CD4-positive, alpha-beta T cell treated with Interleukin-12 subunit alpha and Interleukin-12 subunit beta, for 1 hour (primary cell): ENCODE measurements around the gene B4GALT6.

Source experiments
- DNase-seq: peaks from one replicate; pipeline ENCODE4 v3.0.0-alpha.2; 2020

B4GALT6 gene

DNA sequence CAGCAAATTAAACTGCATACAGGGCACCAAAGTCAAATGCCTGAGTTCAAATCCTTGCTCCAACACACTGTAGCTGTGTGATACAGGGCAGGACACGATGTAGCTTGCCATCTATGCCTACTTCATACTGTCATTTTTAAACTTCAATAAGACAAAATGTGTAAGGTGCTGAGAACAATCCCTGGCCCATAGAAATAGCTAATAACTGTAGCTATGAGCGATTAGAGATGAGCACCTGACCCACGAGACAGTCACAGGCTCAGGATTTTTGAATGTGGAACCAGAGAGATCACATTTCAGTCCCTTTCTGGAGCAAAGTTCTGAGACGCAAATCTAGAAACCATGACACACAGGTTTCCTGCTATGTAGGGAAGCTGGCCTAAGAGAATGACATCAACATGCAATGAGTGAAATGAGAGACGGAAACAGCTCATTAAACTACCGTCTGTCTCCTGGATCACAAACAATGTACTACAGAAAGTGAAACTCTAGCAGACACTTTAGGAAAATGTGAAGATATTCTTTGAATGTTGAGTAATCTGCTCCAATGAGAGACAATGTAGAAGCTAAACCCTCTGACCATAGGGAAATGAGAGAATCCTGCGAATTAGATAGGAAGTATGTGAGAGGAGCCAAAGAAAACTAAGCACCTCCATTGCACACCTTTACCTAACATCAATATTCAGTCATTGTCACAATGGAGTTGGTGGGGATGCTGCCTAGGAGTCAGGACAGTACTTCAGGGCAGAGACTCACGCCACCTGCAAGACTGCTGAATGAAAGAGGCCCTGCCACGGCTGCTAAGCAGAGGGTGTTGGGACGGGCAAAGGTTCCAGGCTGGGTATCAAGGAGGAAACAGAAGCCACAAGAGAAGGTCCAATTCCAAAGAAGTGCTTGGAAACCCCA, 25.5 kb downstream of the B4GALT6 start:
- DNase-seq = peak; percentile 12

DNA sequence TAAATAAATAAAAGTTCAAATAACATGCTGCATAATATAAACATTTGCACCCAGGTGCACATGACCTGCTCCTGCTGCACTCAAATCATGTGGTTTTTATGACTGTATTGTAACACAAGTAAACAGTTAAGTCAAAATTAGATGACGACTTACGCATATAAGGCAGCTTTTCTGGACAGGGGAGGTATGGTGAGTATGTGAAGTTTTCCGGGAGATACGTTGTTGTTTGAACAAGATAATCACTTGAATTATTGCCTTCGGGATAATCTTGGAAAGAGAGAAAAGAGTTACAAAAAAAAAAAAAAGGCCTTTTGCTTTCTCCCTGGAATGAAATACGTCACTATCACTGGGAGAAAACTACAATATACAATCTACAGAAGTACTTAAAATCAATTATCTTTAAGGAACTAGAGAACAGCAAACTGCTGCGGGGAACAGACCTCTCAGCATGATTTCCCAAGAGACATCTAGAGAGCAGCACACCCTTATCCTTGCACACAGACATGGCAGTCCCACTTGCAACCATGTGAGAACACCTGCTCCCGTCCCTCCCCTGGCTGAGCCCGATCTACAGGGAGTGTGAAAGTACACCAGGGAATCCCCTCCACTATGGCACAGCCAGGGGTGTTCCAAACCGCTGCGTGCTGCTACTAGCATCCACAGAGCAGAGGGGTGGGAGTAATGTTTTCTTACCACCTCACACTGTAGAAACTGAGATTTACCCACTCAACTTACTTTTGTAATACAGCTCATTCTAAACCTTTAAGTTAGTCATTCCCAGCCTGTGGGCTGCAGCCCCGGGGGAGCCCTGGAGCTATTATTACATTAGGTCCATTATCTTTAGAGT, 26.3 kb downstream of the B4GALT6 start:
- no peak for DNase-seq

DNA sequence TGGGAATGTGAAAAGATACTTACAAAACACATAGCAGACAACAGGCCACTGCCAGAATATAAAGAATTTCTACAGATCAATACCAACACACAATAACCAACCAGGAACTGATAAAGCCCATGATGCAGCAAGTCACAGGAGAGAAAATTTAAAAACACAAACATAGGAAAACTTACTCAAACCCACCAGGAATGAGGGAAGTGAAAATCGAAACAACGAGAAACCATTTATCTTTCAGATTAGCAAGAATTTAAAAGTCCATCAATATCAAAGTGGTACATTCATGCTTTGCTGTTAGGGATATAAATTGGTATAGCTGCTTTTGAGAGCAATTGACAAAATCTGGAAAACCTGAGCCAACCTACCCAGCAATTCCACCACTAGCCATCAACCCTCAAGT, 27.6 kb downstream of the B4GALT6 start:
- DNase-seq = no peak

DNA sequence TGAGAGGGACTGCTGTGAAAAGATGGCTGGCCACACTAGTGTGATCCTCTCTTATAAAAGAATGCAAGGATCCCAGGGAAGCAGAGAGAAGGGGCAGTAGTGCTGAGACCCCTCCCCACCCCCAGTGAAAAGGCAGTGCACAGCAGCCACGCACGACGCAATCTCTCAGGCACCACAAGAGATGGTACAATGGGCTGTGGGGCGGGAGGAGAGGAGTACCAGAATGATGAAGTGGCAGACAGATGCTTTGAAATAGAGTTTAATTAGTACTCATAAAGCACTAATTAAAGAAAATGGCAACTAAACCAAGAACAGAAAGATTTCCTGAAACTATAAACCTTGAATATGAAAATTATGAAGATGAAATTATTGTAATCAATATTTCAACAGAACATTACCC, 29.0 kb downstream of the B4GALT6 start:
- no peak for DNase-seq

DNA sequence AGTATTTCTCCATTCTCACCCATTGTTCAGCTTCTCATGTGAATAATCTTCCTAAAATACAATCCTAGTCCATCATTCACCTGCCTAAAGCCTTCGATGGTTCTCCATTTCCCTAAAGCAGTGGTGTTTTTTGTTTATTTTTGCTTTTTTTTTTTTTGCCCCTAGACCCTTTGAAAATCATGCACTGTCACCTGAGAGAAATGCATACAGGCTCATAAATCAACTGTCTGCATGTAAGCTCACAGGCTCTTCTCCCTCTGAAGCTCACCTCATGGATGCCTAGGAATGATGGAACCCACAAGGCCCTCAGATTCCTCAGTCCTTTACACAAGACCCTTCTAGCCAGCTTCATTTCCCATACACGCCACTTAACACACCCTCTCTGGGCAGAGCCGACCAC, 31.5 kb downstream of the B4GALT6 start:
- no peak for DNase-seq

DNA sequence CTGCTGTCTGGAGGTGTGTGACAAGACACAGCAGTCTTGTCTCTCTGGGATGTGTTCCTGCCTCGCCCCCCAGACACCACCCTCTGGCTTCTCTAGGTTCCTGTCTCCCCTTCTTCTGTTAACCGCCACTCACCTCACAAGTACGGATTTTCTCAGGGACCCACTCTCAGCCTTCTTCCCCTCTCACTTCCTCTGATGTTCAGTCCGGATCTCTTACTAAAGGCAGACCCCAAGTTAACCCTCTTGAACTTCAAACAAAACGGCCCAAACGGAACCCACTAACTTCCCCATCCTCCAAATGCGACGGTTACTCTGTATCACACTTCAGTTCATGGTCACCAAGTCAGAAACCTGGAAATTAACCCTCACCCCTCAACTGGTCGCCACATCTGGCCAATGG, 32.0 kb downstream of the B4GALT6 start:
- DNase-seq = no peak

DNA sequence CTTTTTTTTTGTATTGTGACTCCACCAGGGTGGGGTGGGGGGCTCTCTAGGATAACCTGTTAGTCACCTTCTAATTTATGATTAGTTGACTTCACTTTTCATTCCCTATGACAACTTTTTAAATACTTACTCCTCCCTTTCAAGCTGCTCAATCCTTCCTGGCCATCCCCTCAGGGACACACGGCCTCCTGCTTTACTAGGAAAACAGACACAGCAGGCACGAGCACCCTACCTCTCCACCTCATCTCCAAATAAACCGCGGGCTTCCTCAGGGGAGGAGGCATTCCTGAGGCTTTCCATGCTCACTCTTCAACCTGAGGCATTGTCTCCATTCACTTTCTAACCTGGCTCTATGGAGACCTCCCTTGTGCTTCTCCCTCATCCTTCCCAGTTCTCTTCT, 33.0 kb downstream of the B4GALT6 start:
- no peak for DNase-seq

DNA sequence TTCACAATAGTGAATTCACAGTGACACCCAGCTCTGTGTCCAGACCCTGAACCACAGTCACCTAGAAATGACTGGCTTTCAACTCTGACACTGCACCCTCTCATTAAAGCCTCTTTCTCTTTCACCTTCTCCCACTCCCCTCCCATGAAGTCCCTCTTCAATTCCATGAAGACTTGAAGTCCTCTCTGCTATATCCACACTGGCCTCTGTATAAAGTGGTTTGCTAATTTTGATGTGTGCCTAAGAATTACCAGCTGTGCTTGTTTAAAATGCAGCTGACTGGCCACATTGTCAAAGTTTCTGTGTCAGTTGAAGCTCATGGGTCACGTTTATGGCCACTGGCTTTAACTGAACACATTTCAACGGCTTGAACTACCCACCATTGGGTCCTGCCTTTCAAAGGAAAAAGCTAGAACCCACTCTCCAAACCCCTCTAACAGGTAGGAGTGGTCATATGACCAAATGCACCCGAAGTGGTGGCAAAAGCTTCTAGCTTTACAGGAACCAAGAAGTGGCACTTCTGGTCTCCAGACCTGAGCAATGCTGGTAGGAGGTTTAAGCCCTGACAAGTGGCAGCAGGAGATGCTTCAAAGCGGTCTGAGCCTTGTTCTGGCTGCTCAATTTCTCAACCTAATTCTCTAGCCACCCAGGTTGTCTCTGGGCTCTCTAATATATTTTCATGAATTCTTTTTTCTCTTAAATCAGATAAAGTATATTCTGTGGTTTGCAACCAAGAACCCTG, 34.2 kb downstream of the B4GALT6 start:
- no peak for DNase-seq

DNA sequence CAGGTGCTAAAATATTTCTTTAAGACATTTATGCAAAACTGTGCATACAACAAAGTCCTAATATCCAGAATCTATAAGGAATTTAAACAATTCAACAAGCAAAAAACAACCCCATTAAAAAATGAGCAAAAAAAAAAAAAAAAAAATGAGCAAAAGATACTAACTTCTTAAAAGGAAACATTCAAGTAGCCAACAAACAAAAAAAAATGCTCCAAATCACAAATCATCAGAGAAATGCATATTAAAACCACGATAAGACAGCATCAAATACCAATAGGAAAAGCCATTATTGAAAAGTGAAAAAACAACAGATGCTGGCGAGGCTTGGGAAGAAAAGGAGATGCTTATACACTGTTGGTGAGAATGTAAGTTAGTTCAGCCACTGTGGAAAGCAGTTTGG, 34.9 kb downstream of the B4GALT6 start:
- DNase-seq = no peak

DNA sequence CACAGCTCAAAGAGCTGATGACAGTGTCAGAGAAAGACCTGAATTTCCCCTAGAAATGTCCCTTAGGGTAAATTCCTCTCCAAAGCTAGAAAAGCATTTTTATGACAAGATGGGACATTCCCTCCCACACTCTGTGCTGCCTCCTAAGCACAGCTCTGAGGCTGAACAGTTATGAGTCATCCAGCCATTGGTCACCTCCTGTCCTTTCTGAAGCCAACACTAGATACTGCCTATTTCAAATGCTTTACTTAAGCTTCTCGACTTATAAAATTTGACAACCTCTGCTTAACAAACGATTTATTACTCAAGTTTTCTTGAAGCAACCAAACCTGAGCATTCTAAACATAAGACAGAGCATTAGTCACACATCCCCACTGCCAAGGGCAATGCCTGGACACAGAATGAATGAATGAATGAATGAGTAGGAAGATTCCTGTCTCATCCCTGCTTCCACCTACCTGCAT, 35.4 kb downstream of the B4GALT6 start:
- no peak for DNase-seq

DNA sequence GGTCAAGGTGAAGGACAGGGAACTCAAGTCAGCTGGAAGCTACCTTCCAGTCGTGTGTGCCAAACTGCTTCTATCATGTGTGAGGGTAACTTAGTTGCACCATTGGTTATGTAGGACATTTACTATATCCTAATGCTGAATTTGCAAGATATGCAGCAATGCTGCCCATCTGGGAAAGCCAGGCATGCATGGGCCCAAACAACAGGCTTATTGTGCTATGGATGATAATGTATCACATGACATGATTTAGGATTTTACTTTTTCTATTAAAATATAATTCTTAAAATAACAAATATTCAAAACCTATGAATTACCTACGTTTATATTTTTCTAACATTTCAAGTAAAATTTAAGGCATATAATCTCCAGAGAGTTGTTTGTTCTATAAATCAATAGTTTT, 35.9 kb downstream of the B4GALT6 start:
- no peak for DNase-seq

DNA sequence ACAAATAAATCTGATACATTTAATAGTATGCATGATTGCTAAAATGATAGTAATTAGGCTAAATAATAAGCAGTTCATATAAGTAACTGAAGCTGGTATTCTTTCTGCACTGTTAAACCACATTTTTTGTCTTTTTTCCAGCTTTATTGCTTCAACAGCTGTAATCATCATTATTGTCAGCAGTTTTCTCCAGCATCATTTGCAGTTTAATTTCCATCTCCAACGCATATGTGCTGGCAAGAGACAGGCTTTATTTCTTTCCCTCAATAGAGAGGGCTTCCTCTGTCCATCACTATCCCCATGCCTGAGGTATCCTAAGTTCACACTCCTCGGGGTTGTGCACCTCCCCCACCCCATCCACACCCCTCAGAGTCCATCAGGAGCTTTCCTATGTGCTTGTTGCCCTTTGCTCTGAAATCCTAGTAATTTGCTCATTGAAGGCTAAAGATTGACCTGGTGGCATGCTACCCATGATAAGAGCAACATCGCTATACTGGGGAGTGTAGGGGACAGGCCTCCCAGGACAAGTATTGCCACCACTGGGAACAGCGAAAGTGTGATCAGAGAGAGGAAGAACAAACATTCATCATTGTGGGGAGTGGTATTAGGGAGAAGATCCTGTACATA, 37.1 kb downstream of the B4GALT6 start:
- no peak for DNase-seq

DNA sequence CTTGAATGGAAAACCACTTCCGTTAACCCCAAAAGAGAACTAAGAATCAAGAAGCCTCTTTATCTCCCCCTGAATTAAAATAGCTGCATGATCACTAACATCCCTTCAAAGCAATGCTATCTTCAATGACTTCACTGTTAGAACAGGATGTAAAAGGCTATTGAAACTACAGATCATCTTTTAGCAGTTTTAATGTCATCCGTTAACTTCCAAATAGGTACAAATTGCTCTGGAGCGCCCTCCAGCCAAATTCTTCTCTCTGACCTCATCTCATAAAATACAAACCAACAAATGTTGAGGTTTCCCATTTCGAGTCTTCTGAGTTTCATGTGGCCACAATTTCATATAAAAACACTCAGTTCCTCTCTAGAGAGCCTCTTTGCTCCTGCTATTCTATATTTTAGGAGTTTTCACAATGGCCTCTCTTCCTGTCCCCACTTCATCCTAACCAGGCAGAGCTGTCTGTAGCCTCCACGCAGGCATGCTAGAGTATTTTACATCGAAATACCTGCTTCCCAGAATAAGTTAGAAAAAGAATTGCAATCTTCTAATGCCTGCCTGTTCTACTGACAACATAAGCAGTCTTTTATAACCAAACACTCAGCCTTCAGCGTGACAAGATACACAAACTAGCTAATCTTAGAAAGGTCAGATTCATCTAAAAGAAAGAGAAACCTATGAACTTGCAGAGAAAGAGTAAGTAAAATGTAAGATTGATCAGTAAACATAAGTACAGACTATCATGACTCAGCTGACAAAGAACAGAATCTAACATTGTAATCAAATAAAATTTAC, 37.9 kb downstream of the B4GALT6 start:
- DNase-seq = no peak

DNA sequence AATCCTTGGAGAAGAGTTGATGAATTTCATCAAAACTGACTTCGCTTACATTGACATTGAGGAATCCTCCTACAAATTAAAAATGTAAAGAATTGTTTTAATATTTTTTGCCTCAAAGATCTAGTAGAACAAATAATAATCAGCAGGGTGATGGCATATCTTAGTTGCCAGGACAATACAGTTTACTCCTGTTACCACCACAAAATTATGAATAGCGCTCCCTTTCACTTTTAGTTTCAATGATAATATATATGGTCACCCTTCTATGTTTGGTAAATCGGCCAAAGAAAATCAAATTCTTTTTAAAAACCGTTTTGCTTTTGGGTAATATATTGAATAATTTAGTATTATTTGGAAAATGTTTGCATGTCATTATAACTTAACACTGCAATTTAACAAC, 39.0 kb downstream of the B4GALT6 start:
- DNase-seq = no peak

DNA sequence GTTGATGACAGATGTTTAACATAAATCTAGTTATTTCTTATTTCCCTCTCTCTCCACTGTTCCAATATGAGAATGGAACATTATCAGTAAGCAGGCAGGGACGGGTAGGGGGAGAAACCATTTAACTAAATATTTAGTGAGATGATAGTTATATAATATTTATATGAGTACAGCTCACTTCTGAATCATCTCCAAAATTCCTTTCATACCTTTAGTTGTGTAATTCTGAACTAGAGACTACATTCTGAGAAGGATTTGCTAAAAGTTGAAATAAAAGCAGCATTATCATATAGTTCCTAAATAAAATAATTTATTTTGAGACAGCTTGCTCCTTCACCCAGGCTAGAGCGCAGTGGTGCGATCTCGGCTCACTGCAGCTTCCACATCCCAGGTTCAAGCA, 41.4 kb downstream of the B4GALT6 start:
- no peak for DNase-seq

DNA sequence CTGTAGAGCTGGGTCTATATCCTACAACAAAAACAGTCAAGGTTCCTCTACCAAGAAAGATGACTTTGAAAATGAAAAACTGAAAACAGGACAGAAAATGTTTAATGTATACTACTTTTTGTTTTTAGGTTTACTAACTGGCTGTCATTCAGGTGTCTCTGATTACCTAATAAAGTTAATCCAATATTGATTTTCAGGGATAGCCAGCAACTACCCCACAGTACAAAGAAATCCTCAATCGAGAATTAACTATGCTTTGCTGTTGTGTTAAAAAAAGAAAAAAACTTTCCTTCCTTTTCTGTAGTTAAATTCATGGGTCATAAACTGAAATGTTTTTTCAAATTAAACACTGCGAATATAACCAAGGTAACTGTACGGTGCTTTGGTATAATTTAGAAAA, 46.9 kb downstream of the B4GALT6 start:
- no peak for DNase-seq

DNA sequence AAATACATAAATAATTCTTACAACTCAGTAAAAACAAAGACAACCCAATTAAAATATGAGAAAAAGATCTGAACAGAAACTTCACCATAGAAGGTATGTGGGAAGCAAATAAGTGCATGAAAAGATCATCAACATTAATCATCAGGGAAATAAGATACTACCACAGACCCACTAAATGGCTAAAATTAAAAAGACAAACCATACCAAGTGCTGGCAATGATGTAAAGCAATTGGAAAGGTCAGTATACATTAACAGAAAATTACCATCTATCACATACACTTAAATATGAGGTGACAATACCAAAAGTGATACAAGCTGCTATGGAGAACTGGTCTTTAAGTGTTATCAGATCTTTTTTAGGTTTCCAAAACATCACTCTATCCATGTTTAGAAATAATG, 48.0 kb downstream of the B4GALT6 start:
- DNase-seq = no peak

DNA sequence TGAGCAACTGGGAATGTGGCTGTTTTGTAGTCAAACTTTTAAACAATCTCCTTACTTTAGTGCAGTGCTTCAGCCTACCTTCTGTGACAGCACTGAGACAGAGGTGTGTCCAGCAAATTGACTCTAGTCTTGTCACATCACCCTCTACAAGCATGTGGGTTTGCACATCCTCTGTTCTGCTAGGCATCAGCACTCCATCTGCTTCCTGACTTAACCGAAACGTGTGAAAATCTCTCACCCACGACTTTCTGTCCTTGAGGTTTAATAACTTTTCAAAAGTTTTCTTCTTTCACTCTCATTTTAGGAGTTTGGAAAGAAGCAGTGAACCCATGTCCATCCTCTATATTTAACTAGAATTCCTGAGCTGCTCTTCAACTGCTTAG, 50.1 kb downstream of the B4GALT6 start:
- DNase-seq = peak; percentile 14

DNA sequence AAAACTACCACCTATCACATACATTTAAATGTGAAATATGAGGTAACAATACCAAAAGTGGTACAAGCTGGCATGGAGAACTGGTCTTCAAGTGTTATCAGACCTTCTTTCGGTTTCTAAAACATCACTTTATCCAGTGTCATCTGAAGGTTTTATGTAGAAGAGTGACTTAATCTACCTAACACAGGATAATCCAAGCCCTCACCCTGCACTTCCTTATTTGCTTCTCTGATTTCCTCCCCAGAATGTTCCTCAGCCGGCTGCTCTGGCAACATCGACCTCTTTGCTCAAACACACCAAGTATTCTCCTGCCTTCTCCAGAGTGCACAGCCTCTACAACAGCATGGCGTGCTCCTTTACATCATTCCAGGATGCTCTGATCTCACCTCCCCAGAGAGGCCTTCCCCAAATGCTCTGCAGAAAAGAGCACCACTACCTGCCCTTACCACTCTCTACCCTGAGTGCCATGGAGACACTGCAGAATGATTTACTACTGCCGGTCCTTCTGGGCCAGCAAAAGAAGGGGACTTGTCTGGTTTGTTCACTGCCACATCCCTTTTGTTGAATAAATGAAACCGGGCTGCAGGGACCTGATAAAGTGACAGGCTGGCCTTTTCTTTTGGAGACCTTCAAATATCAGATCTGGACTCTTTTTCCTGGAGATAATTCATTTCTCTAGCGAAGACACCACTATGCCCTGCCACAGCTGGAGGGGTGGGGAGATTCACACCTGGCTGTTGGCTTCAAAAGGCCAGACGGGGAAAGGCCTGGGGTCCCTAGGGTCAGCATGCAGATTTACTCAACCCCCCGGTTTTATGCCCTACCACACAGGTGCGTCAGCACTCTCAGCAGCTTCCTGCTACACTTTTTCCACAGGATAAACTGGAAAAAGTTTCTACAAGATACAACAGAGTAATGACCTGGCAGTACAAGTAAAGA, 50.7 kb downstream of the B4GALT6 start:
- no peak for DNase-seq

DNA sequence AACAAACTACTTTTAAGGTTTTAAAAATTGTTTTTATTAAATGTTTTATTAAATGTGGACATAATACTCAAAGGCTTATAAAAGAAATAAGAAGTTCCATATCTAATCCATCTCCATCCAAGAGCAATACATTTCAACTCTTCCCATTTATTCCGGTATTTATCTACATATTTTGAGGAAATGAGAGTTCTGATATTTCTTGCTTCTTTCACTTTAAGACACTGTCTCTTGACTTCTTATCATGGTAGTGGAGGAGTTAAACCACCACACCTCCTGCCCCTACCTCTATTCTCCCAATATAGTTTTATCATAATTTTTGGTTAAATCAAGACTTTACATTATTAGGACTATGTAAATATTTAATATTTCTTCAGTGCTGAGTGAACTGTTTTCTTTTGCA, 52.0 kb downstream of the B4GALT6 start:
- no peak for DNase-seq

DNA sequence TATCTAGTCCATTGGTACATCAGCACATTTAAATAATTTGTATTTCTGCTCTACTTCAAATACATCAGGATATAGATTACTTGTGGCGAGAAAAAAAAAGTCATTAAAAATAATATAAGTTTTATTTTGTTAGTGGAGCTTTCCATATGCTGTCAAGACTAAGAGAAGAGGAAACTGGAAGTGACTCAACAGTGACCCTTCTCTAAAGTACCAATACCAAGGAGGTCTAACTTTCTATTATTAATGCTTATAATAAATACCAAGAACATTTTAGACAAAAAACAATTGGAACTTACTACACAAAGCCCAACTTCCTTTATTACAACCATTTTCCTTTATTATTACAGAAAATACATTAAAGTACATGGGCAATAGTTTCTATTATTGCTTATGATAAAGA, 52.9 kb downstream of the B4GALT6 start:
- no peak for DNase-seq
